ENCODE measurements around the gene ZGPAT.

ZGPAT gene

GRCh38 chr20:63690003-63690897 is 17.6 kb upstream of the ZGPAT start:
- TF ChIP-seq ZFX (IDR thresholded peaks at IDR 0.05; ENCODE audit: borderline replicate concordance) (no peak), CTCF (IDR thresholded peaks at IDR 0.05) (no peak)
- H3K27ac ChIP-seq, result peak overlapping the region; percentile 42

GRCh38 chr20:63690898-63691710 is 16.7 kb upstream of the ZGPAT start:
- TF ChIP-seq ZFX (IDR thresholded peaks at IDR 0.05; ENCODE audit: borderline replicate concordance), result no peak
- TF ChIP-seq CTCF (IDR thresholded peaks at IDR 0.05), result no peak
- peak overlapping the region; percentile 42 for H3K27ac ChIP-seq

- peak overlapping the region; percentile 42 for H3K27ac ChIP-seq
- no peak for TF ChIP-seq ZFX (IDR thresholded peaks at IDR 0.05; ENCODE audit: borderline replicate concordance)
- TF ChIP-seq CTCF (IDR thresholded peaks at IDR 0.05), result no peak
These were observed 16.0 kb upstream of the ZGPAT start for GRCh38 chr20:63691711-63692435.

- peak overlapping the region; percentile 42 for H3K27ac ChIP-seq
- TF ChIP-seq ZFX (IDR thresholded peaks at IDR 0.05; ENCODE audit: borderline replicate concordance), result no peak
- TF ChIP-seq CTCF (IDR thresholded peaks at IDR 0.05), result no peak
These were observed 15.3 kb upstream of the ZGPAT start for GRCh38 chr20:63692436-63693082.

GRCh38 chr20:63693083-63693732 is 14.6 kb upstream of the ZGPAT start:
- TF ChIP-seq CTCF (IDR thresholded peaks at IDR 0.05) (no peak), ZFX (IDR thresholded peaks at IDR 0.05; ENCODE audit: borderline replicate concordance) (no peak)
- H3K27ac ChIP-seq, result peak overlapping the region; percentile 42; the same call in 1 of the 2 replicates
